Measurements from ENCODE around the gene ZC3H10. TPM values are rescaled to one million over a fixed set of nuclear protein-coding genes. Genes with fewer than 3 reads are reported as not detected.
"Not testable (repeated sequence)": the region's sequence is repeated elsewhere in the genome, so short reads cannot be mapped to it uniquely, and the experiment has no call there.

Gene ZC3H10
- polyA plus RNA-seq, 1 donor, result 3.6 TPM

DNA sequence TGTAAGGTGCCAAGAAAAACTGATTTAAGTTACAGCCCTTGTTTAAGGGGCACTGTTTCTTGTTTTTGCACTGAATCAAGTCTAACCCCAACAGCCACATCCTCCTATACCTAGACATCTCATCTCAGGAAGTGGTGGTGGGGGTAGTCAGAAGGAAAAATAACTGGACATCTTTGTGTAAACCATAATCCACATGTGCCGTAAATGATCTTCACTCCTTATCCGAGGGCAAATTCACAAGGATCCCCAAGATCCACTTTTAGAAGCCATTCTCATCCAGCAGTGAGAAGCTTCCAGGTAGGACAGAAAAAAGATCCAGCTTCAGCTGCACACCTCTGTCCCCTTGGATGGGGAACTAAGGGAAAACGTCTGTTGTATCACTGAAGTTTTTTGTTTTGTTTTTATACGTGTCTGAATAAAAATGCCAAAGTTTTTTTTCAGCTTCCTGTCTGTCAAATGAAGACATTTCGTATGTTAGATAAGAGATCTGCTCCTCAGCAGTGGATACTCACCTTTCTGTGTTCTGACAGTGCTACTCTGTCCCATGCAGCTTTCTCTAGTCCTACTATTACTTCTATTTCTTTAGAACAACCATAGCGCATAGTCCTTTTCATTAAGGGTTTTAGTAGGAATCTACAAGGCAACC, 14.9 kb upstream of the ZC3H10 start:
- DNase-seq (ENCODE audit: low read depth), result no peak

DNA sequence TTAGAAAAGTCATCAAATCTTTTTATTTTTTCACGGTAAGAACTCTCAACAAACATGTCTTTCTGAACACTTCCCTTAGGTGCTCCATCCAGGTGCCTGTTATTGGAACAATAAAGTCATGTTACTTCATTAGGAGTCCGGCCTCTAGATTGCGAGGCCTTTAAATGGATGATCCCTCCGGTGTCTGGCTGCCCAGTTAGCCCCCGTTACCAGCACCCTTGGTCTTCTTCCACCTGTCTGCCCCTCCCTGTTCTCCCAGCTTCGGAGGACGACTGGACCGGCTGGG, 14.3 kb upstream of the ZC3H10 start:
- DNase-seq (ENCODE audit: low read depth), result no peak

DNA sequence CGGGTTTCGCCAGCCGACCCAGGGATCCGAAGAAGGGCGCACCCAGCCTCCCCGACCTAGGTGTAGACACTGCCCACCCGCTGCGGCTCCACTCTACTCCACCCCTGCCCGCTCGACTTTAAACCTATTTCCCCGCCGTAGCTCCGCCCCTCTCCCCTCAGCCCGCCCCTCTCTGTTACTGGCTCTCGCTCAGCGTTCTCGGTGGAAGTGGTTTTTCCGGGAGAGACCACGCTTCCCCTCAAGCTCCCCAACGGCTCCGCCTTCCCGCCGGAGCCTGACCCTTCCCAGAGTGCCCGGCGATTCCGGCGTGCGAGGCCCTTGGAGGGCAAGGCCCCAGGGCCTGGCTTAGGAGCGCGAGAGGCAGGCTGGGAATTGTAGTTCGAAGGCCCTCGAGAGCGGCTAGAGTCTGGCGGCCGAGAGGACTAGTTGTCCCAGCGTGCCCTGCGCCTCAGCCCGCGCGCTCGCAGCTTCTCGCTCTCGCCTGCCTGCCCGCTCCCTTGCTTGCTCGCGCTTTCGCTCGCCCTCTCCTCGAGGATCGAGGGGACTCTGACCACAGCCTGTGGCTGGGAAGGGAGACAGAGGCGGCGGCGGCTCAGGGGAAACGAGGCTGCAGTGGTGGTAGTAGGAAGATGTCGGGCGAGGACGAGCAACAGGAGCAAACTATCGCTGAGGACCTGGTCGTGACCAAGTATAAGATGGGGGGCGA, 13.8 kb upstream of the ZC3H10 start, which contains the start of gene PA2G4:
Gene PA2G4, plus strand, starts transcription at position 451 of the 706 bp plus-strand sequence. Its CDS starts 179 bp downstream, at position 630.
- DNase-seq (ENCODE audit: low read depth), result peak; percentile 94

DNA sequence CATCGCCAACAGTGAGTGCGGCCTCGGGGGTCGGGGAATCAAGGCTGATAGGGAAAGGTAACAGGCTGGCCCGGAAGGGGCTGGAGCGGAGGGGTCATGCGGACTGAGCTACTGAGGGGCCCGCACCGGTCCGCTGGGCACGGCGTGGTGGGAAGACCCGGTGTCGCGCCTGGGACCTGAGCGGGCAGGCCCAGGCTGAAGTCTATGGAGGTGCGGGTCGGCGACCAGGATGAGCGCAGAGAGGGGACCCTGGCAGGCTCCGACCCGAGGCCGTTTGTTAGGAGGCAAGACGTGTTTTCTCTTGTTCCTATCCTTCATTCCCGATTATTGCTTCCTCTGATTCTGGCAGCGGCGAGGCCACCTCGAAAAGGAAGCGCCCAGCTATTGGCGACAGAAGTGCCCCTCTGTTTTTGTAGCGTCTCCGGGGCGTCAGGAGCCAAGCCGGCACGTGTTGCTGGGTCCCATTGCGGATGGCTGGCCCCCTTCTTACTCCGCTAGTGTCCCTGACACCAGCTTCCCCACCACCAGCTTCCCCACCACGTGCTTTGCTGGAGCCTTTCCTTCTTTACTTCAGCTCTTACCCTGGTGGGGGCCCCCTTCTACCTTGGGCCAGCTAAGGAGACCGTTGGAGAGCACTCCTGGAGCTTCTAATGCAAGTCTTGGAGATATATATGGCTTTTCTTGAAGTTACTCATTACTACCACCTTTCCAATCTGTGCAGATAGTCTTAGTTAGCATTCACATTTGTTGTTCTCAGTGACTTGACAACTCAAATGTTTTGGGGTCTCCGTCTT, 13.1 kb upstream of the ZC3H10 start:
- DNase-seq (ENCODE audit: low read depth), result no peak

DNA sequence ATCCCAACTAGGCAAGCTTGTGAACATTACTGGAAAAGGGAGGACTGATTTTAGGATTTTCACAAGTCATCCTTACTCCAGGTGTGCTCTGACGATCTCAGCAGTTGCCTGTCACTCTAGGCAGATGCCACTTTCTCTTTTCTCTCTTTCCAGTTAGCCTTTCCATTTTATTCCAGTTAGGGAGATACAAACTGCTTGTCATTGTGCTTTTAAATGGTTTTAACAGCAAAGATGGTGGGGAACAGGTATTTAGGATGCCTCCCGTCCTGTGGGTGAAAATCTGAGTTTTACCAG, 12.5 kb upstream of the ZC3H10 start:
- DNase-seq (ENCODE audit: low read depth), result no peak

DNA sequence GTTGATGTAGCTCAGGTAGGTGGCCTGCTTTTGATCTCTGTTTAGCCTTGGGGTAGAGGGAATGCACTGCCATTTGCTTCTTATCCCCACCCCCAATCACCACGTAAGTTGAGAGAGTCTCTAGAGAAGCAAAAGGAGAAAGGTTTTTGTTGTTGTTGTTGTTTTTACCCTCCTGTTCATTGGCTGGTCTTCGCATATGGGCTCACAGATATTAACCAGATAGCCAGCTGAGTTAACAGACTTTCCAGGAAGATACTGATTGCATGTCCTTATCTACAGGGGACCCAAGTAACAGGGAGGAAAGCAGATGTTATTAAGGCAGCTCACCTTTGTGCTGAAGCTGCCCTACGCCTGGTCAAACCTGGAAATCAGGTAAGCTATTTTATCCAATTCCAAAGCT, 10.8 kb upstream of the ZC3H10 start:
- no peak for DNase-seq (ENCODE audit: low read depth)

DNA sequence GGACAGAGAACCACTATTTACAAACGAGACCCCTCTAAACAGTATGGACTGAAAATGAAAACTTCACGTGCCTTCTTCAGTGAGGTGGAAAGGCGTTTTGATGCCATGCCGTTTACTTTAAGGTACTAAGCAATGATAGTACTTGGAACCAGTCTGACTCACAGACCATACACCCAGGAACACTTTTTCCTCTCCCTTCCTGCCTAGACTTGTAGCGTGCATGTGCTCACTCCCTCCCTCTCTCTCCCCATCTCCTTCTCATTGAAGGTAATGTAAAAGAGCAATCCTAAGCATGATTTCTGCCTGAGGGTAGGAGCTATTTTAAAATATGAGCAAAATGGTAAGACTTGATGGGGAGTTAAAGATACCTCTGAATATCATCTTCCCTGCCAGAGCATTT, 7.5 kb upstream of the ZC3H10 start:
- DNase-seq (ENCODE audit: low read depth), result no peak

DNA sequence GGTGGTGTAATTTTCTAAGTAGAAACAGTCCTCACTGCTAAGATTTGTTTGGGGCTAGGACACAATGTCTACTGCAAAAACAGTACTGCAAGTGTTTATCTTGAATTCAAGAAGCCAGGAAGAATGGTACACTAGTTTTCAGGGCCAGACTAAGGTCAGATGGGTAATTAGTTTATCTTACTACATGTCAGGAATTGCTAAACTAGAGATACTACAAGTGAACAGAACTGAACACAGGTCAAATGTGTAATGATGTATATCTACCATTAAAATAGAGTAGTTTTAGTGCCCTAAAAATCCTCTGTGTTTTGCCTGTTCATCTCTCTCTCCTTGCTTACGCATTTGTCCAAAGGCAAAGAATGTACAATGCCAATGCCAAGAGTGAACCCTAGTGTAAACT, 4.0 kb upstream of the ZC3H10 start:
- DNase-seq (ENCODE audit: low read depth), result no peak

DNA sequence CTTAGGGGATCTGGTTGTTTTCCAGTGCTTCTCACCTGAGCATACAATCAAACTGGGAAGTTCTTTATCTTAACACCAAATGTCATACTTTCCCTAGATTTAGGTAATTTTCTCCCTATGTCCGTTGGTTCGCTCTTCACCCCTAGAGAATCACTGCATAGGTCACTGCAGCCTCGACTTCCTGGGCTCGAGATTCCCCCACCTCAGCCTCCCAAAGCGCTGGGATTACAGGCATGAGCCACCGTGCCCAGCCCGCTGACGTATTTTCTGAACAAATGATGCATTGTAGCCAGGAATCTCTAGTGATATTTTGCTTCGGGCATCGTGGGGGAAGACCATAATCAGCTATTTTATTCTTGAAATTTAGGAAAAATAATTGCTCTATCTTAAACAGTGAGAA, 2.7 kb upstream of the ZC3H10 start:
- DNase-seq (ENCODE audit: low read depth), result no peak

DNA sequence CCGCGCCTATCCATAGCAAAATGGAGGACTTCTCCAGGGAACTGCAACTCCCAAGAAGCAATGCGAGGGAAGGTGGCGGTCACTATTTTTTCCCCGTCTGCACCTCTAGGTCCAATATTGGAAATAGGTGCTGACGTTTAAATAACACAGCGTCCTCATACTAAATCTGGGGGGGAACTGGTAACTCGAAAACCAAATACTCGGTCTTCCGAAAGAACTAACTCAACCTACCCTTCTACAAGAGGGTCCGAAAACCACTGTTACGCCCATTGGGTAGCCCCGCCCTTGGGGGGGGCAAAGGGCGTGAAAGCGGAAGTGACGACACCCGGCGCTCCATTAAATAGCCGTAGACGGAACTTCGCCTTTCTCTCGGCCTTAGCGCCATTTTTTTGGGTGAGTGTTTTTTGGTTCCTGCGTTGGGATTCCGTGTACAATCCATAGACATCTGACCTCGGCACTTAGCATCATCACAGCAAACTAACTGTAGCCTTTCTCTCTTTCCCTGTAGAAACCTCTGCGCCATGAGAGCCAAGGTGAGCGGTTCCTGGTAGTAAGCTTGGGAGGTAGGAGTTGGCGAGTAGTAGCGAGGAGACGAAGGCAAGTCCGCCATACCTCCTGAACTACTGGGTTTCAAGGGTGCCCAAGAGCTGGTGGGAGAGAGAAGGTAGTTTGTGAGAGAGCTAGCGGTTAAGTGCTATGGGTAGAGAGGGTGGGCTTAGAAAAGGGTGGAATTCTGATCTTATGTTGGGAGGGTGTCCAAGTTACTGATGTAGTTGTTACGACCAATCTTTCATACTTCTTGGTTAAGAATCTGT, 1.6 kb upstream of the ZC3H10 start, which contains the start of gene RPL41:
Gene RPL41, plus strand, starts transcription at position 367 of the 815 bp plus-strand sequence.
- DNase-seq (ENCODE audit: low read depth), result peak; percentile 90

DNA sequence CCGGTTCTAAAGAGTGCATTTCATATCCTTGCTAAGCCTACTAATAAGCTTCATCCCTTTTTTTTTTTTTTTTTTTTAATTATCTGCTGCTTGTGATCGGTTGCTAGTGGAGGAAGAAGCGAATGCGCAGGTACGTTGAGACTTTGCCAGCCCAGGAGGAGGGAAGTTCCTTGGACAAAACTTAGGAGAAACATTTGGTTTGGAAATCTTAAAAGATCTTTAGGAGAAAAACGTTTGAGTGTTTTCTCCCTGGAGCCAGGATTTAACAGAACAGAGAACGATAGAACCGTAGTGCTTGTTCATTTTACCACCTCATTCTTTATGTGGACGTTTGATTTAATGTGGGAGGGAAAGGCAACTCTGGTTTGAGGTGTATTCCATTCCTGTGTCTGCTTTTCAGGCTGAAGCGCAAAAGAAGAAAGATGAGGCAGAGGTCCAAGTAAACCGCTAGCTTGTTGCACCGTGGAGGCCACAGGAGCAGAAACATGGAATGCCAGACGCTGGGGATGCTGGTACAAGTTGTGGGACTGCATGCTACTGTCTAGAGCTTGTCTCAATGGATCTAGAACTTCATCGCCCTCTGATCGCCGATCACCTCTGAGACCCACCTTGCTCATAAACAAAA, 872 bp upstream of the ZC3H10 start:
- not testable (repeated sequence) for DNase-seq (ENCODE audit: low read depth)

DNA sequence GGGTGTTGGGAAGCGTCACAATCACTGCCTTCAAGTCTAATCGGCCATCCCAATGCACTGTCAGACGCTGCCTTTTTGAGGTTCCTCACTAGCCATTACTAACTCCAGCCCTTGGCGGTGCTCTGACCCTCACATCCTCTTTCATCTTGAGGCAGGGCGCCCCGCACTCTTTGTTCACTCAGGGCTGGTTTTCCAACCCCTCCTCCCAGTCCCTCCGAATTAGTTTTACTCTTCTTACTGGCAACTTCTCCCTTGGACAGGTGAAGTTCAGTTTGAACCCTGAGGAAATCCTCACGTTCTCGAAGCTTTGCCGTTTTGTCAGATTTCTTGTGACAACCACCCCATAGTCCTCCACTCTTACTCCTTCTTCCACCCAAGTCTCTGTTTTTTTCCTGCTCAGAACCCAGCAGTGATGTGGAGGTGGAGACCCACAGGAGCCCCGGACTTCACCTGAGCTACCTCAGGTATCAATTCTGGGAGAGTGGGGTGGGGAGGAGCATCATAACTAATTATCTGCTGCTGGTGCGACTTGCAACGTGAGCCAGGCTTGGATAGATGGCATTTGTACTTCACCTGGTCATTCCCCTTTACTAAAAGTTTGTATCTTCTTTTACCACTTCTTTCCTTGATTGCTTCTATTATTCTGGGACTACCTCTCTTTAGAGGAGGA, 757 bp downstream of the ZC3H10 start:
- no peak for DNase-seq (ENCODE audit: low read depth)

DNA sequence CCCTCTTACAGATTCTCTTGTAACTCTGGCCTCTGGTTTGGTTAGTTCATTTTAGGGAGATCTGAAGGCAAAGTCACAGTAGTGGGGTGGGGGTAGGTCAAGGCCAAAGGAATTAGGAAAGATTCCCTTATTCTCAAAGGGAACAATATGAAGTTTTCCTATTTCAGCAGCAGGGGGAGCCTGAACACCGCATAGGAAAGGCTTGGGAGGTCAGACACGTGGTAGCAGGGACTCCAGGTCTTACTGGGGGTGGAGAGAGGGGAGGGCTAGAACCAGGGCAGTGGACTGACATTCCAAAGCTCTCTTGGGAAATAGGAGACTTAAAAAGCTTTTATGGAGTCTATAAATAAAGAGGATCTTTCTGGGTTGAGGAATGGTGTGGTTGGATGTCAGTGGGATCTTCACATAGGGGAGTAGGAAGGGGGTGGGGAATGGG, 1.3 kb downstream of the ZC3H10 start:
- no peak for DNase-seq (ENCODE audit: low read depth)

DNA sequence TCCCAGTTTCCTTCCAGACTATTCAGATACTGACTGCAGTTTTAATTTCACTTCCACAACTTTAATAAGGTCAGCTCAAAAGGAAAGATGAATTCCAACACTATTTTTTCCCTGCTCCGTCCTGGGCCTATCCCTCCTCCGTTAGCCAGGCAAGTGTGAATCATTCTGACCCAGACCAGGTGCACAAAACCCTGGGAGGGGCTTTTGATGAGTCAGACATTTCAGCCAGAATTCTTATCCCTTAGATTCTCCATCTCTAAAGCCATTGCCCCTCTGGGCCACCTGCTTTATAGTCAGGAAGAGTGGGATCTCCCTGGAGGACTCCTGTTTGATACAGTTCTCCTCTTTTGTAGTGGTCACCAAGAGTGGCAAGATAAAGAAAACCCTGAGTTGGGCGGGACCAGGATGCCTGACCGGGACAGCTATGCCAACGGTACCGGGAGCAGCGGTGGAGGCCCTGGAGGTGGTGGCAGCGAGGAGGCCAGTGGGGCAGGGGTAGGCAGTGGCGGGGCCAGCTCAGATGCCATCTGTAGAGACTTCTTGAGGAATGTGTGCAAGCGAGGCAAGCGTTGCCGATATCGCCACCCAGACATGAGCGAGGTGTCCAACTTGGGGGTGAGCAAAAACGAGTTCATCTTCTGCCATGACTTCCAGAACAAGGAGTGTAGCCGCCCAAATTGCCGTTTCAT, 2.2 kb downstream of the ZC3H10 start:
- DNase-seq (ENCODE audit: low read depth), result no peak

DNA sequence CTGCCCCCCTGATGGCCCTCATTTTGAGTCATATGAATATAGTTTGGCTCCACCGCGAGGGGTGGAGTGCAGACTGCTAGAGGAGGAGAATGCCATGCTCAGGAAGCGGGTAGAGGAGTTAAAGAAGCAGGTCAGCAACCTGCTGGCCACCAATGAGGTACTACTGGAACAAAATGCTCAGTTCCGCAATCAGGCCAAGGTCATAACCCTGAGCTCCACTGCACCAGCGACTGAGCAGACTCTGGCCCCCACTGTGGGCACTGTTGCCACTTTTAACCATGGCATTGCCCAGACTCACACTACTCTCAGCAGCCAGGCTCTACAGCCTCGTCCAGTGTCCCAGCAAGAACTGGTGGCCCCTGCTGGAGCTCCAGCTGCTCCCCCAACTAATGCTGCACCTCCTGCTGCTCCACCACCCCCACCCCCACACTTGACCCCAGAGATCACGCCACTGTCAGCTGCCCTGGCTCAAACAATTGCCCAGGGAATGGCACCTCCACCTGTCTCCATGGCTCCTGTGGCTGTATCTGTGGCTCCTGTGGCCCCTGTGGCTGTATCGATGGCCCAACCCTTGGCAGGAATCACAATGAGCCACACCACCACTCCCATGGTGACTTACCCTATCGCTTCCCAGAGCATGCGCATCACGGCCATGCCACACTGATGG, 3.3 kb downstream of the ZC3H10 start:
- no peak for DNase-seq (ENCODE audit: low read depth)

DNA sequence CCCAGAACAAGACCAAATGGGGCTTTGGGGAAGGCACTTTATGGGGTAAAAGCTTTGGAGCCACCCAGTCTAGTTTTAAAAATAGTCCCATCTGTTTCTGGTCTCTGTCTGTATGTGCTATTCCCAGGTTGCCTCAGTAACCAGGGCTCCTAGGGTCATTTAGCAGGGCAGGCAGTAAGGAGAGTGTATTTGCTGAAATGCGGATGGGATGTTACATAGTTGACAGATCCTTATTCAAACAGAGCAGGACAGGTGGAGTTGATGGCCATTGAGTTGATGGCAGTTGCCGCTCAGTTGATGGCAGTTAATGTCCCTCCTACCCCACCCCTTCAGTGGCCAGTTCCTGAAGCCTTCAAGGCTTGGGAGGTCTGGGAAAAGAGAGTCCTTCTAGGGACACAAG, 4.6 kb downstream of the ZC3H10 start:
- no peak for DNase-seq (ENCODE audit: low read depth)

DNA sequence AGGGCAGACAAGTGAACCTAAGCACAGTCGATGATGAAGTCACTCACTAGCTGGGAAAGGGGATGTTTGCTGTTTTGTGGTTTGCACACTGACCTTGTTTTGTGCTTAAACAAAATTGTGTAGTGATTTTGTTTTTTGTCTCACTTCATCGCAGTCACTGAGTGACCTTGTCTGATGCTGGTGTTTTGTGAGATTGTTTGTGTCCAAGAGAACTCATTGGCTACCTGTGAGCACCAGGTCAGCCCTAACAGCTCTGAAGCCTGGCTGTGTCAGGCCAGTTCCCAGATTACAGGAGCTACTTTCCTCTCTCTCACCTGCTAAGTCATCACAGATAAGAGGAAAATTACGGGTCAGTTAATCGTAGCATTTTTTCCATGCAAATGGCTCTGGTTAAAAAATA, 6.1 kb downstream of the ZC3H10 start:
- DNase-seq (ENCODE audit: low read depth), result no peak

DNA sequence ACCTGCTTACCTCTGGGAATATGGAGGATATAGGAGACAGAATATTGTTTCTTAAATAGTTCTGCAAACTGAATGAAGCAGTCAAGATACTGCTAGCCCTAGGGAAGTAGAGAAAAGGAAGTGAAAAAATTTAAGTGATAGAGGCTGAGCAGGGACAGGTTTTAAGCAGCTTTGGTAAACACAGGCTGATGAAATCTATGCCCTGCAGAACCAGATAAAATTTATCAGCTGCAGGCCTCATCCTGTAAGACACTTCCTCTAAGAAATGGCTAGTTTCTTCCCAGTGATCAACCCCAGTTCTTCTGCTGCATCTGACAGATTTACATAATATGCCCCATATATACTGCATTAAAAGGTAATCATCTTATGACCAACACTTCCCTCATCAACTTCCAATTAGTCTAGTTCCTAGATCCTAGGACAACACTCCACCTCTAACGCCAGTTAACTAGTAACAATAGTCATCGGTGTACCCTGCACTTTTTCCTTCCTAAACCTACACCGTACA, 8.7 kb downstream of the ZC3H10 start:
- DNase-seq (ENCODE audit: low read depth), result no peak

DNA sequence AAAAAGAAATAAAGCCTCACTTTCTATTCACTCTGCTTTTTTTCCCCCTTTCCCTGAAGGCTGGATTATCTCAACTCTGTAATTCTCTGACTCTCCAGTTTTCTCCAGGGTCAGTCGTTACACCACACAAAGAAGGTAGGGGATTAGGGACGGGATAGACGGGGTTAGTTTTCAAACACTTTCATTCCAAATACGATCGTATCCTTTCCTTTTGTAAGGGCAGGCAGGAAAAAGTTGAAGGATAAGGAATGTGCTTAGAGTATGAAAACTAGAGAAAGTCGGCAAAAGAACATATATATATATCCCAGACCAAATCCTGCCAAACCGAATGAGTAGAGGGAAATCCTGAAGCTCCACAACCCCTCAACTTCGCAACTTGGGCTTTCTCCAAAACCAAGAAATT, 9.4 kb downstream of the ZC3H10 start:
- DNase-seq (ENCODE audit: low read depth), result no peak
